Activated CD8-positive, alpha-beta T cell treated with anti-CD3 and anti-CD28 coated beads for 36 hours (primary cell): ENCODE data around the gene JPH2. TPM values are rescaled to one million over a fixed set of nuclear protein-coding genes. Genes with fewer than 3 reads are reported as not detected.

ENCODE experiments used
- ATAC-seq: fragments of 200-7000 bp; cut with Tn5 transposase; one replicate; pipeline ENCODE4 v1.10.0; 2021; ENCODE audit warnings: mild to moderate bottlenecking, moderate library complexity
- CTCF ChIA-PET: fragments of 350-600 bp; sonication (Branson Sonifier 250); formaldehyde crosslinking; loops from one replicate; lab custom pipeline; 2021; ENCODE audit warnings: antibody characterized with exemption; lab: Charles Lee
- POLR2A ChIA-PET: fragments of 350-600 bp; sonication (Branson Sonifier 250); formaldehyde crosslinking; loops from one replicate; lab custom pipeline; 2021; ENCODE audit warnings: antibody characterized with exemption; lab: Charles Lee
- DNase-seq: peaks from one replicate; pipeline ENCODE4 v3.0.0-alpha.2; 2020
- H3K27ac Mint-ChIP-seq: one replicate; pipeline ENCODE4 v1.8.0; 2021; ENCODE audit warnings: mild to moderate bottlenecking, mixed read lengths
- H3K27me3 Mint-ChIP-seq: one replicate; pipeline ENCODE4 v1.8.0; 2021; ENCODE audit warnings: mixed read lengths
- H3K36me3 Mint-ChIP-seq: one replicate; pipeline ENCODE4 v1.8.0; 2021; ENCODE audit warnings: low read depth, mixed read lengths
- H3K4me1 Mint-ChIP-seq: one replicate; pipeline ENCODE4 v1.8.0; 2021; ENCODE audit warnings: low read depth, mixed read lengths
- H3K4me3 Mint-ChIP-seq: one replicate; pipeline ENCODE4 v1.8.0; 2021; ENCODE audit warnings: mild to moderate bottlenecking, moderate library complexity, mixed read lengths
- H3K9me3 Mint-ChIP-seq: one replicate; pipeline ENCODE4 v1.8.0; 2021; ENCODE audit warnings: mixed read lengths
- intact Hi-C: fragments of 100-400 bp; cut with micrococcal nuclease; formaldehyde crosslinking; loops from one replicate; pipeline ENCODE4 v1.10.0; 2022
- total RNA-seq, 2 experiments: library from RNA; stranded (reverse); gene quantifications; one replicate each; pipeline ENCODE4 v1.2.3, GENCODE V29; 2021
- TF ChIP-seq, protein P1 (sequence below): fragments of 200-600 bp; IDR thresholded peaks from one replicate; pipeline ENCODE4 v1.8.0; 2022; ENCODE audit warnings: antibody characterized with exemption, mild to moderate bottlenecking

JPH2 gene
- total RNA-seq, 2 experiments from 2014 or later = 0.47 to 0.54 TPM

DNA sequence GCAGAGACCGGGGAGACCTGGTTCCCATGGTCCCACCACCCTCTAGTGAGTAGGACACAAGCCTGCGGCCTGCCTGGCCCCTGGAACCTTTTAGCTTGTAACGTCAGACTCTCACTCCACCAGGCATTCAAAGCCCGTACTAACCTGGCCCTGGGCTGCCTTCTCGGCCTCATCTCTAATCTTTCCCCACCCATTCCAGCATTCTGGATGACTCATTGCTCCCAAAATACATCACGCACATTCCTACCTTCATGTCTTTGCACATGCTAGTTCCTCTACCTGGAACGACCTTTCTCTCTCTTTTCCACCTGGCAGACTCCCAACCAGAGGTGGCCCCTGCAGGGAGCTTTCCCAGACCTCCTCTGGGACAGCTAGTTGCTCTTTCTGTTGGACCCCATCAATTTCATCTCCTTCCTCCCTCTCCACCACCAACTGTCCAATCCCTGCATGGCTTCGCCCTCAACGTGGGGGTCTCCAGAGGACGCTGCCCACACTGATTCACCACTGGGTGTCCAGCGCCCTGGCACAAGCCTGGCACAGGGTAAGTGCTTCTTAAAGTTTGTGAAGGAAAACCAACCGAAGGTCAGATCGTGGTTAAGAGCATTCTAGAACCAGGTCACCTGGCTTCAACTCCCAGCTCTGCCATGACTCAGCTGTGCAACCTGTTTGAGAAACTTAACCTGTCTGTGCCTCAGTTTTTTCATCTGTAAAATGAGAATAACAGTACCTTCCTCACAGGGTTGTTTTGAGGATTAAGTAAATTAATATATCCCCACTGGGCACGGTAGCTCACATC is 35.2 kb downstream of the JPH2 start:
- H3K4me1 Mint-ChIP-seq = peaks cover 12% of the 10 kb centered on the region
- POLR2A ChIA-PET = no interaction called here
- TF ChIP-seq, protein P1, sequence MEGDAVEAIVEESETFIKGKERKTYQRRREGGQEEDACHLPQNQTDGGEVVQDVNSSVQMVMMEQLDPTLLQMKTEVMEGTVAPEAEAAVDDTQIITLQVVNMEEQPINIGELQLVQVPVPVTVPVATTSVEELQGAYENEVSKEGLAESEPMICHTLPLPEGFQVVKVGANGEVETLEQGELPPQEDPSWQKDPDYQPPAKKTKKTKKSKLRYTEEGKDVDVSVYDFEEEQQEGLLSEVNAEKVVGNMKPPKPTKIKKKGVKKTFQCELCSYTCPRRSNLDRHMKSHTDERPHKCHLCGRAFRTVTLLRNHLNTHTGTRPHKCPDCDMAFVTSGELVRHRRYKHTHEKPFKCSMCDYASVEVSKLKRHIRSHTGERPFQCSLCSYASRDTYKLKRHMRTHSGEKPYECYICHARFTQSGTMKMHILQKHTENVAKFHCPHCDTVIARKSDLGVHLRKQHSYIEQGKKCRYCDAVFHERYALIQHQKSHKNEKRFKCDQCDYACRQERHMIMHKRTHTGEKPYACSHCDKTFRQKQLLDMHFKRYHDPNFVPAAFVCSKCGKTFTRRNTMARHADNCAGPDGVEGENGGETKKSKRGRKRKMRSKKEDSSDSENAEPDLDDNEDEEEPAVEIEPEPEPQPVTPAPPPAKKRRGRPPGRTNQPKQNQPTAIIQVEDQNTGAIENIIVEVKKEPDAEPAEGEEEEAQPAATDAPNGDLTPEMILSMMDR = no peak
- no peaks in the 10 kb centered on the region for H3K9me3 Mint-ChIP-seq
- no peaks in the 10 kb centered on the region for H3K36me3 Mint-ChIP-seq
- H3K27ac Mint-ChIP-seq = no peak overlapping the region
- ATAC-seq (no peak), DNase-seq (no peak)
- H3K27me3 Mint-ChIP-seq = no peaks in the 10 kb centered on the region
- no peak overlapping the region for H3K4me3 Mint-ChIP-seq
- CTCF ChIA-PET = interaction anchor here (2.4 kb wide), 1 partner anchor 38 kb away, joined by 12 read pairs; no protein-coding TSS in a partner anchor
- intact Hi-C loops = no loop called here

DNA sequence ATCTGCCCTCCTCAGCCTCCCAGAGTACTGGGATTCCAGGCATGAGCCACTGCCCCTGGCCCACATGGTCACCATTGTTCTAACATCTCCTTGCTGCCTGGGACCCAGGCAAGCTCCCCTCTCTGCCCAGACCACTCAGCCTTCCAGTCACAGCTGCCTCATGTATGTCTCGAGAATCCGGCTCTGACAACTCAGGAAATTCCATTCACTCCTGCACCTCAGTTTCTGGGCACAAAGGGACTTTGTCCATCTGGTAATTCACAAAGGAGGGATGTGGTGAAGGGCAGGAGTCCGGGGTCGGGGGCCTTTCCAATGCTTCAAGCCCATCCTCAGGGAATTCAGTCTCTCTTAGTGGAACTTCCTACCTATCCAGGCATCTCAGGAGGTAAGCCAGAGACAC is 40.7 kb downstream of the JPH2 start:
- no peaks in the 10 kb centered on the region for H3K27me3 Mint-ChIP-seq
- DNase-seq = no peak
- intact Hi-C loops = no loop called here
- POLR2A ChIA-PET = no interaction called here
- no peaks in the 10 kb centered on the region for H3K9me3 Mint-ChIP-seq
- H3K36me3 Mint-ChIP-seq = no peaks in the 10 kb centered on the region
- H3K4me3 Mint-ChIP-seq = no peak overlapping the region
- CTCF ChIA-PET = interaction anchor here (1.3 kb wide), 1 partner anchor 30 kb away, joined by 4 read pairs; no protein-coding TSS in a partner anchor
- no peaks in the 10 kb centered on the region for H3K4me1 Mint-ChIP-seq
- ATAC-seq = no peak
- TF ChIP-seq, protein P1 = no peak
- no peak overlapping the region for H3K27ac Mint-ChIP-seq

DNA sequence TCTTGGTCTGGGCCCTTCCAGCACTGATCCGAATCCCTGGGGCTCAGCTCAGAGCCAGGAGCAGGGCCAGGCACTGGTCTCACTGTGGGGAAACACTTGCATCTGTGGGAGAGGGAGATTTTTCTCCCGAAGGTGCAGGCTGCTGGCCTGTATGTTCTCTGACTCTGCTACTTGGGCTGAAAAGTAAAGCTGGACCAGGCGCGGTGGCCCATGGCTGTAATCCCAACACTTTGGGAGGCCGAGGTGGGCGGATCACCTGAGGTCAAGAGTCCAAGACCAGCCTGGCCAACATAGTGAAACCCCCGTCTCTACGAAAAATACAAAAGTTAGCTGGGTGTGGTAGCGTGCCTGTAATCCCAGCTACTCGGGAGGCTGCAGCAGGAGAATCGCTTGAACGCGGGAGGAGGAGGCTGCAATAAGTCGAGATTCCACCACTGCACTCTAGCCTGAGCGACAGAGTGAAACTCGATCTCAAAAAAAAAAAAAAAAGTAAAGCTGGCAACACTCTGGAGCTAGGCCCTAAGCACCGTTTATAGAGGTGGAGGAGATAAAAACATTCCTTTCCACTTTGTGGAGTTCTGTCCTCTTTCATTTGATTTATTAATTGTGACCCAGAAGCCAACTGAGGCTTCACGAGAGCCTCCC is 41.7 kb downstream of the JPH2 start:
- TF ChIP-seq, protein P1 = no peak
- no peaks in the 10 kb centered on the region for H3K9me3 Mint-ChIP-seq
- no peak overlapping the region for H3K27ac Mint-ChIP-seq
- H3K4me3 Mint-ChIP-seq = no peak overlapping the region
- ChIA-PET POLR2A (interaction anchor here (0.9 kb wide), 1 partner anchor 14 kb away, joined by 3 read pairs; no protein-coding TSS in a partner anchor), CTCF (interaction anchor here (1.3 kb wide), 1 partner anchor 29 kb away, joined by 4 read pairs; no protein-coding TSS in a partner anchor)
- no peaks in the 10 kb centered on the region for H3K36me3 Mint-ChIP-seq
- intact Hi-C loops = no loop called here
- peaks cover 5% of the 10 kb centered on the region for H3K27me3 Mint-ChIP-seq
- ATAC-seq = no peak
- no peaks in the 10 kb centered on the region for H3K4me1 Mint-ChIP-seq
- no peak for DNase-seq

DNA sequence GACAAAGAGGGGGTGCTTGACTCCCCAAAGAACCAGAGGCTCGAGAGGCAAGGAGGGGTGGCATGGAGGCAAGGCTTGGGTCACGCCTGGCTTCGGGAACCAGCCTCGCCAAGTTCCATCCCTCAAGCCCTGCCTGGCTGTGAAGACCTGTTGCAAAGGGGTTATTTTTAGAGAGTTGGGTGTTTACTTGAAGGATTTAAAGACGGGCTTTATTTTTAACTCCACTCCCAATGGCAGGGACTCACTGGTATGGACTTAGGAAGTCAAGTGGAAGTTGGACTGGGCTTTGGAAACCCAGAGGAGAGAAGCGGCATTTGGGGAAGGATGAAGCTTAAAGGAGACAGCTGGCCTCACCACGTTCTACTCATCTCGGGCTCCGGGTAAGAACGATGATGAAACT is 43.1 kb downstream of the JPH2 start:
- Mint-ChIP-seq H3K27me3 (peaks cover 8% of the 10 kb centered on the region), H3K9me3 (no peaks in the 10 kb centered on the region), H3K4me3 (no peak overlapping the region), H3K36me3 (no peaks in the 10 kb centered on the region), H3K4me1 (no peaks in the 10 kb centered on the region), H3K27ac (no peak overlapping the region)
- DNase-seq (no peak), ATAC-seq (no peak)
- POLR2A ChIA-PET = no interaction called here
- CTCF ChIA-PET = interaction anchor here (1.2 to 2.5 kb wide), 2 partner anchors 28 to 46 kb away, joined by 5 to 10 read pairs; no protein-coding TSS in a partner anchor
- TF ChIP-seq, protein P1 = no peak
- intact Hi-C loops = no loop called here

DNA sequence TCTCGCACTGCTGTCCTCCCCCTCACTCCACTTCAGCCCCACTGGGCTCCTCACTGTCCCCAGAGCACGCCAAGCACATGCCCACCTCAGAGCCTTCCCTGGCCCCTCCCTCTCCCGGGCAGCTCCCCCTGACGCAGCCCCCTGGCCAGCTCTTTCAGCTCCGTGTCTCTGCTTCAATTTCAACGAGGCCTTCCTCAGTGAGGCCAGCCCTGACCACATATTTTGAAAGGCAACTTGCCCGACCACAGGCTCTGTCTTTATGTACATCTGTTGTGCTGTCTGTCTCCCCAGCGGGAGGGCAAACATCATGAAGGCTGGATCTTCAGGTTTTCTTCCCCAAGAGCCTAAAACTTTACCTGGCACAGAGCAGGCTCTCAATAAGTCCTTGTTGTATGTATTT is 44.6 kb downstream of the JPH2 start:
- DNase-seq (no peak), ATAC-seq (no peak)
- Mint-ChIP-seq H3K27me3 (peaks cover 8% of the 10 kb centered on the region), H3K4me3 (no peak overlapping the region), H3K4me1 (no peaks in the 10 kb centered on the region), H3K36me3 (no peaks in the 10 kb centered on the region), H3K9me3 (no peaks in the 10 kb centered on the region), H3K27ac (no peak overlapping the region)
- TF ChIP-seq, protein P1 = no peak
- CTCF ChIA-PET = interaction anchor here (1.0 to 2.5 kb wide), 3 partner anchors 26 to 246 kb away, joined by 3 to 10 read pairs (median 6); no protein-coding TSS in a partner anchor
- intact Hi-C loops = no loop called here
- POLR2A ChIA-PET = no interaction called here
